ENCODE data around the gene MAD1L1. TPM values are rescaled to one million over a fixed set of nuclear protein-coding genes. Genes with fewer than 3 reads are reported as not detected.

MAD1L1 gene
- total RNA-seq, 4 donors from 2014 or later = 21.0 to 49.7 (median 29.8) TPM

DNA sequence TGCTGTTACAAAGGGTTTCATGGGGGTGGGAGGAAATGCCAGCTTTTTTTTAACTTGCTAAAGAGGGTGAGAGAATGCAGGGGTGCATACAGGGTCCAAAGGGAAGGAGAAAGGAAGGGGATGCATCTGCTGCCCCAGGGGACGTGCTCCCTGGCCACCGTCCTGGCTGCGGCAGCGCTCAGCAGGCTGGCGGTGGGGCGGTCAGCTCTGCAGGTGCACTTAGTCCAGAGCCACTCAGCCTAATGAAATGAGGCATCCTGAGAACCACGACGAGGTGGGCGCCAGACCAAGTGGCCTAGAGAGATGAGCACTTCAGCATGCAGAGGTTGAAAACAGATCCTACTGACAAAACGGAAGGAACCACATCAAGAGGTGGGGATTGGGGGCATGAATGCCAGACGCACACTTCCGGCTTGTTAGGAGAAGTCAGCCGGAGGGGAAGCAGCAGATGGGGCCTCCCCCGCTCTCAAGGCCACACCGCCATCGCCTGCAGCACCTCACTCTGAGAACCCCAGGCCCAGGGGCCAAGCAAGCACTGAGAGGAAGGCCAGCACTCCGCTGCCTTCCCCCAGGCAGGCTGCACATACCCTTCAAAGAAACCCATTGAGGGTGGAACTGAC lies 94.5 kb downstream of the MAD1L1 start:
- TF ChIP-seq, protein P1, sequence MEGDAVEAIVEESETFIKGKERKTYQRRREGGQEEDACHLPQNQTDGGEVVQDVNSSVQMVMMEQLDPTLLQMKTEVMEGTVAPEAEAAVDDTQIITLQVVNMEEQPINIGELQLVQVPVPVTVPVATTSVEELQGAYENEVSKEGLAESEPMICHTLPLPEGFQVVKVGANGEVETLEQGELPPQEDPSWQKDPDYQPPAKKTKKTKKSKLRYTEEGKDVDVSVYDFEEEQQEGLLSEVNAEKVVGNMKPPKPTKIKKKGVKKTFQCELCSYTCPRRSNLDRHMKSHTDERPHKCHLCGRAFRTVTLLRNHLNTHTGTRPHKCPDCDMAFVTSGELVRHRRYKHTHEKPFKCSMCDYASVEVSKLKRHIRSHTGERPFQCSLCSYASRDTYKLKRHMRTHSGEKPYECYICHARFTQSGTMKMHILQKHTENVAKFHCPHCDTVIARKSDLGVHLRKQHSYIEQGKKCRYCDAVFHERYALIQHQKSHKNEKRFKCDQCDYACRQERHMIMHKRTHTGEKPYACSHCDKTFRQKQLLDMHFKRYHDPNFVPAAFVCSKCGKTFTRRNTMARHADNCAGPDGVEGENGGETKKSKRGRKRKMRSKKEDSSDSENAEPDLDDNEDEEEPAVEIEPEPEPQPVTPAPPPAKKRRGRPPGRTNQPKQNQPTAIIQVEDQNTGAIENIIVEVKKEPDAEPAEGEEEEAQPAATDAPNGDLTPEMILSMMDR (IDR thresholded peaks at IDR 0.05; ENCODE audit: low read depth) = no peak

DNA sequence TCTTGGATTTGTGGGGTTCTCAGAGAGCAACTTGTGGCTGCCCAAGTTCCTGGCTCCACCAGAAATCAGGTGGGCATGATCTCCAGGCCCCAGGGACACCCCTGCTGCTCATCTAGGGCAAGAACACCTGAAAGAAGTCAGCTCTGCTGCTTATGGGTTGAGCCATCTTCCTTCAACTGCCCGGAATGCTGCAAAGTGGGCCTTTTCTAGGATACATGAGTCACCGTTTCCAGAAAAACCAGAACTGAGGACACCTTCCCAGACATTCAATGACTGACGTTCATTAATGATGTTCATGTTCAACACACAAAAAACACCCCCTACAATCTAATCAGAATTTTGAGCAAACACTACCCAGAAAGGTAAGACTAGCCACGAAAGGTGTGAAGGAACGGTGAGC lies 98.0 kb downstream of the MAD1L1 start:
- TF ChIP-seq, protein P1 (IDR thresholded peaks at IDR 0.05; ENCODE audit: low read depth) = no peak

DNA sequence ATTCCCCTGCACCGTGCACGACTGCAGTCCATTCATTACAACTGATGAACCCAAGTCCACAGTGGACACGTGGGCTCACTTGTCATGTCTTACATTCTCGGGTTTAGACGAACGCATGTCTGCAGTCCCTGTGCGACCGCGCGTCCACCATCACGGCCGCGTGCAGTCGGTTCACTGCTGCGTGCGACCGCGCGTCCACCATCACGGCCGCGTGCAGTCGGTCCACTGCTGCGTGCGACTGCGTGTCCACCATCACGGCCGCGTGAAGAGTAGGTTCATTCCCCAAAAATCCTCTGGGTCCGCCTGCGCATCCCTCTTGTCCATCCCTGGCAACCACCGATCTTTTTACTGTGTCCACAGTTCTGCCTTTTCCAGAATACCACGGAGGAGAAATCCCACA lies 100.5 kb downstream of the MAD1L1 start:
- TF ChIP-seq, protein P1 (IDR thresholded peaks at IDR 0.05; ENCODE audit: low read depth) = no peak

DNA sequence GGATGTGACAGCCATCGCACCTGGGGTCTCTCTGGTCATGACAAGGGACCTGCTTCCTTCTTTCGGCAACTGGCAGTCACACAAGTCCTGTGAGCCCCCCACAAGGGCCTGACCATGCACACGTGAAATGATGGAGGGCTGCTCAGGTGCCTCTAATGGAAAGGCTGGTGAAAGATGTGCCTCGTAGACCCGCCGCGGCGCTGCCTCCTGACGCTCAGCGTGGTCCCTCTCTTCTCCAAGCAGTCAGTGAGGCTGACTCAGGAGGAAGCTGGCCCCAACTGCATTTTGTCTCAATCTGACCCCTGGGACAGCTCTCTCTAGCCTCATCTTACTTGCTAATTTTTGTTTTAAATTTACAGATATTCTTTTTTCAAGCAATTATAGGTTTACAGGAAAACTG lies 100.9 kb downstream of the MAD1L1 start:
- TF ChIP-seq, protein P1 (IDR thresholded peaks at IDR 0.05; ENCODE audit: low read depth) = no peak

DNA sequence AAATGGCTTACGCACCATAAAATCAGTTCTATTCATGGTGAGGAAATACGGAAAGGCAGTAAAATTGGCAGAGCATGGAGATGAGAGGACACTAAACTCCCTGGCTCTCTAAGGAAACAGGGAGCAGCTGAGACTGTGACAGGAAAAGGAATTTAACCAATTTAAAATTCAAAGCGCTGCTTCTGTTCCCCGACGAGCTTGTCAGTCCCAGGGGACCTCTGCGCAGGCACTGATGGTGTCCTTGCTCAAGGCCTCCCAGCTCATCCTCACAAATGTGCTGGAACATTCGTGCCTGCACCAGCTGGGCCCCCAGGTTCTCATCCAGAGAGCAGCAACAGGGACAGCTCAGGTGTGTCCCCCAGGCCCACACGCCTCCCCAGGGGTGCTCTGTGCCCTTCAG lies 101.4 kb downstream of the MAD1L1 start:
- TF ChIP-seq, protein P1 (IDR thresholded peaks at IDR 0.05; ENCODE audit: low read depth) = no peak

DNA sequence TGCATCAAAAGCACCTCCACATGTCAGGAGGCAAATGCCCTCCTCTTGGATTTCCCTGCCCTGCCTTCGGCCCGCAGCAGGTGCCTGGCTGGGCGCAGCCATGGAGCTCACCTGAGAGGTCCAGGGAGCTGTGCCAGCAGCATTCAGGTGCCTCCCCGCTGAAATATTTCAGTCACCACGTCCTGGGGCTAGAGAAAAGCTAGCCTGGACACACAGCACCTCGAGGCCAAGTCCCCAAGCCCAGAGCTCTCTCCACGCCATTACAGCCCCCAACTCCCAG lies 102.7 kb downstream of the MAD1L1 start:
- TF ChIP-seq, protein P1 (IDR thresholded peaks at IDR 0.05; ENCODE audit: low read depth) = no peak

DNA sequence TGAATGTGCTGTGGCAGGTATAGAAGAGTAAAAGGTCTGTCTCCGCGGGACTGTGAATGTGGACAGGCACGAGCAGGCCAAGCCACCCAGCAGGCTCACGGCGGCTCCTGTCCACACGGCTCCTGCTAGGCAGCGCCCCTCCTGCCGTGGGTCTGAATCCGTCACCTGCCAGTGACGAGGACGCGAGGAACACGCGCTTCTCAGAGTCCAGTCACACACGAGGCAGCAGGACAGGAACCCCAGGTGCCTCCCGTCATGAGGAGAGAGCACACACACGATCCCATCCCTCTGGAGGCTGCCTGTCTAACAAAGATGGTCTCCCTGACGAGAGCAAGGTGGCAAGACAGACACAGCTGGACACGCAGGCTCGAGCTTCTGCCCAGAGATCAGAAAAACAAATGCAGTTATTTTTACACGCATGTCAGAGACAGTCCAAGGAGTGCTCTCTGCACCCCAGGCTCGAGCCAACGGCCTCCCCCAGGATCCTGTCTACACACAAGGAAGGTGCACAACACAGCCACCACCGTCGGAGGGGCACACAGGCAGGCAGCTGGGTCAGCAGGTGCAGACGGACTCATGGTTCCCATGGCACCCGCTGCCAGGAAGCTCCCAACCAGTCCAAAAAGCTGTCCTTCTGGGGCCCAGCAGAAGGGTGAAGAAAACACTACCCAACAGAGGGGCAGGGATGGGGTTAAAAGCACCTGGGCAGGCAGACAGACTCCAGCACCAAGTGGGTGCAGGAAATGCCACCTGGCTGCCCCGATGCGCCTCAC lies 103.2 kb downstream of the MAD1L1 start:
- TF ChIP-seq, protein P1 (IDR thresholded peaks at IDR 0.05; ENCODE audit: low read depth) = no peak
